K562 (cell line): Measurements from ENCODE around the gene ZSCAN26. TPM values are rescaled to one million over a fixed set of nuclear protein-coding genes. Genes with fewer than 3 reads are reported as not detected.

ENCODE experiments used
- ATF7 ChIP-seq: fragments of 450-650 bp; IDR thresholded peaks from 2 replicates; pipeline ENCODE4 v1.7.1; 2014; ENCODE audit warnings: mild to moderate bottlenecking, moderate library complexity
- BCL6 ChIP-seq: fragments of 250-450 bp; sonication (Bioruptor Pico); IDR thresholded peaks from 2 replicates; pipeline ENCODE4 v1.4.0; 2020
- BRF1 ChIP-seq: IDR thresholded peaks from 3 replicates; pipeline ENCODE4 v1.6.1; 2011; ENCODE audit warnings: borderline replicate concordance, mild to moderate bottlenecking; ENCODE audit not compliant: insufficient read length; ENCODE audit errors: extremely low read depth
- EGR1 ChIP-seq: fragments of 450-650 bp; conservative IDR thresholded peaks from 2 replicates; pipeline ENCODE4 v1.6.1; 2017; ENCODE audit warnings: mild to moderate bottlenecking
- GTF2F1 ChIP-seq: IDR thresholded peaks from 2 replicates; pipeline ENCODE4 v1.6.1; 2011; ENCODE audit warnings: low read depth, low read length, improper control_type of control experiment
- HNRNPLL ChIP-seq: fragments of 200-400 bp; formaldehyde crosslinking; IDR thresholded peaks from 2 replicates; pipeline ENCODE4 v1.6.1; 2017; ENCODE audit warnings: low read length, low read depth, mild to moderate bottlenecking; ENCODE audit not compliant: poor library complexity, severe bottlenecking
- IFI16 ChIP-seq: fragments of 250-450 bp; sonication (Bioruptor Pico); IDR thresholded peaks from 2 replicates; pipeline ENCODE4 v2.1.2; 2022; ENCODE audit warnings: mild to moderate bottlenecking, inconsistent platforms
- MYC ChIP-seq, 2 experiments: fragments of 250-450 bp in 1 of 2; sonication (Bioruptor Pico) in 1 of 2; IDR thresholded peaks; 2 replicates each; pipeline versions ENCODE4 v1.5.1 to v1.6.1; 2012 to 2021; ENCODE audit warnings: low read depth in 2 of 2, borderline replicate concordance in 1 of 2, improper control_type of control experiment in 1 of 2, low read length in 1 of 2, mild to moderate bottlenecking in 1 of 2, moderate library complexity in 1 of 2
- NCOA1 ChIP-seq: fragments of 450-650 bp; IDR thresholded peaks from 2 replicates; pipeline ENCODE4 v1.6.1; 2016; ENCODE audit warnings: low read depth
- TCF7 ChIP-seq: sonication (generic); IDR thresholded peaks from 2 replicates; pipeline ENCODE4 v1.6.1; 2016; ENCODE audit warnings: antibody characterized with exemption, borderline replicate concordance
- YBX1 ChIP-seq: fragments of 450-650 bp; IDR thresholded peaks from 2 replicates; pipeline ENCODE4 v1.7.1; 2016; ENCODE audit warnings: mild to moderate bottlenecking
- ZC3H11A ChIP-seq: IDR thresholded peaks from 2 replicates; pipeline ENCODE4 v1.6.1; 2012; ENCODE audit warnings: low read depth, low read length, improper control_type of control experiment
- ZFP30 ChIP-seq: fragments of 250-450 bp; sonication (Bioruptor Pico); IDR thresholded peaks from 2 replicates; pipeline ENCODE4 v1.8.0; 2022; ENCODE audit warnings: moderate library complexity, mild to moderate bottlenecking, inconsistent platforms, borderline replicate concordance
- ZFX ChIP-seq: sonication (generic); formaldehyde crosslinking; IDR thresholded peaks from 2 replicates; pipeline ENCODE4 v1.8.0; 2022; ENCODE audit warnings: mild to moderate bottlenecking, missing genetic modification reagents, moderate library complexity
- polyA plus RNA-seq, 8 experiments: library from polyadenylated mRNA; depleted of rRNA in 4 of 8; stranded (reverse) in 5 of 8; unstranded in 3 of 8; fragments of >200 nt; fragmentation: Nextera tagmentation in 2 of 8; fragmentation: Illumina TruSeq in 1 of 8; extraction: Ambion mirVana in 2 of 8; extraction: Trizol in 1 of 8; gene quantifications; 2 replicates each; pipeline versions ENCODE4 v1.2.1 to v1.2.3, GENCODE V29; 2011 to 2014; ENCODE audit warnings: inconsistent platforms in 1 of 8, missing spikeins in 1 of 8
- total RNA-seq, 7 experiments: library from RNA; depleted of rRNA in 6 of 7; stranded (reverse); fragments of >200 nt in 6 of 7; fragmentation: Illumina TruSeq in 2 of 7; extraction: Trizol in 2 of 7; gene quantifications; 2 replicates each; pipeline versions ENCODE4 v1.2.1 to v1.2.3, GENCODE V29; 2011 to 2021; ENCODE audit warnings: low replicate concordance in 1 of 7
- TF ChIP-seq, protein P1 (sequence below): fragments of 450-650 bp; conservative IDR thresholded peaks from 2 replicates; pipeline ENCODE4 v1.6.1; 2016; ENCODE audit warnings: missing genetic modification characterization, low read depth, mild to moderate bottlenecking, control low read depth, missing compliant biosample characterization
- TF ChIP-seq, protein P2 (sequence below): sonication (generic); formaldehyde crosslinking; IDR thresholded peaks from 2 replicates; pipeline ENCODE4 v1.8.0; 2022; ENCODE audit warnings: mild to moderate bottlenecking, missing genetic modification reagents
- TF ChIP-seq, protein P3 (sequence below): sonication (generic); formaldehyde crosslinking; IDR thresholded peaks from 2 replicates; pipeline ENCODE4 v1.8.0; 2023; ENCODE audit warnings: missing genetic modification reagents, mild to moderate bottlenecking, borderline replicate concordance
- TF ChIP-seq, protein P4 (sequence below): fragments of 250-450 bp; sonication (Bioruptor Pico); IDR thresholded peaks from 2 replicates; pipeline ENCODE4 v1.5.0; 2020; ENCODE audit warnings: mild to moderate bottlenecking

Gene ZSCAN26
- total and polyA plus RNA-seq, 9 of the 15 experiments (the other 6 are each of a cell fraction or from before 2014, with no cell fraction given): 5.9 to 14.2 (median 10.5) TPM

DNA sequence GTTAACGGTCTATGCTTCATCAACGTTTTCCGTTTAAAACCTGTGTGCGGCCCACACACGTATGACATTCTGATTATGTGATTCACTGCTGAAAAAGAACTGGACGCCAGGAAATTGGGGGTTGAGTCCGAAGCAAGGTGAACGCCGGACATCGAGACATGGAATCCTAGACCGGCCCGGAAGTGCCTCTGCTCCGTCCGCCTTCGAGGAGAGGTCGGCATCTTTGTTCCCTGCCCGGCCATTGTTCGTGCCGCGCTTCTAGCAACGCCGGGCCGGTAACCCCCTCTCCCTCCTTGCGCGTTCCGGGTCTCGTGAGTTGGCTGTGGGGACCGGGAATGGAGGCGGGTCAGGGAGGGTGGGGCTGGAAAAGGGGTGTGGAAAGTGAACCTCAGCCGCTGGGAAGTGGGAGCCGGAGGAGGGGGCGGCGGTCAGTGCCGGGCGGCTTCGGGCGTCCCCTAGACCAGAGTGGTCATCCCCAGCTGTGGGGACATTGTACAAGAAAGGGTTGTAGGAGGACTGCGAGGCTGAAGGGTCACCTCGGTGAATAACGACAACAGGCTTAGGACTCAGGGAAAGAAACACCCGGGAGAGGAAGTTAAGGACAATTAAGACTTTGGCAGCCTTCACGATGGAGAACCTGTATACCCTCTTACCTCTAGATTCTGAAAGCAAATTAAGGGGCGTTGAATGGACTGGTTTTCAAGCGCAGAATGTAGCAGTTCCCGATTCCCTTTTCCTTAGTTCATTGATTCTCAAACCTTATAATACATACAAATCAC, 41.7 kb upstream of the ZSCAN26 start, which contains the start of gene ZSCAN9 (continued):
- TF ChIP-seq, protein P1, sequence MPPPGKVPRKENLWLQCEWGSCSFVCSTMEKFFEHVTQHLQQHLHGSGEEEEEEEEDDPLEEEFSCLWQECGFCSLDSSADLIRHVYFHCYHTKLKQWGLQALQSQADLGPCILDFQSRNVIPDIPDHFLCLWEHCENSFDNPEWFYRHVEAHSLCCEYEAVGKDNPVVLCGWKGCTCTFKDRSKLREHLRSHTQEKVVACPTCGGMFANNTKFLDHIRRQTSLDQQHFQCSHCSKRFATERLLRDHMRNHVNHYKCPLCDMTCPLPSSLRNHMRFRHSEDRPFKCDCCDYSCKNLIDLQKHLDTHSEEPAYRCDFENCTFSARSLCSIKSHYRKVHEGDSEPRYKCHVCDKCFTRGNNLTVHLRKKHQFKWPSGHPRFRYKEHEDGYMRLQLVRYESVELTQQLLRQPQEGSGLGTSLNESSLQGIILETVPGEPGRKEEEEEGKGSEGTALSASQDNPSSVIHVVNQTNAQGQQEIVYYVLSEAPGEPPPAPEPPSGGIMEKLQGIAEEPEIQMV (tag): peak; percentile 89
- TF ChIP-seq, protein P2, sequence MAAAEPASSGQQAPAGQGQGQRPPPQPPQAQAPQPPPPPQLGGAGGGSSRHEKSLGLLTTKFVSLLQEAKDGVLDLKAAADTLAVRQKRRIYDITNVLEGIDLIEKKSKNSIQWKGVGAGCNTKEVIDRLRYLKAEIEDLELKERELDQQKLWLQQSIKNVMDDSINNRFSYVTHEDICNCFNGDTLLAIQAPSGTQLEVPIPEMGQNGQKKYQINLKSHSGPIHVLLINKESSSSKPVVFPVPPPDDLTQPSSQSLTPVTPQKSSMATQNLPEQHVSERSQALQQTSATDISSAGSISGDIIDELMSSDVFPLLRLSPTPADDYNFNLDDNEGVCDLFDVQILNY (CRISPR knock-in tag): 0 out of 2 replicates have a peak, but pooled peaks have one; percentile 77
- TF ChIP-seq NCOA1 (peak; percentile 97), MYC (IDR thresholded peaks at IDR 0.05; ENCODE audit: low read depth, low read length) (peak; percentile 89), MYC (CRISPR knock-in tag; IDR thresholded peaks at IDR 0.05; ENCODE audit: borderline replicate concordance, low read depth) (0 out of 2 replicates have a peak, but pooled peaks have one; percentile 29), BCL6 (CRISPR knock-in tag) (no peak), ZFX (CRISPR knock-in tag) (peak; percentile 81), GTF2F1 (peak; percentile 73; the same call in 1 of the 2 replicates), BRF1 (no peak), TCF7 (peak; percentile 91), IFI16 (CRISPR knock-in tag) (no peak), EGR1 (peak; percentile 72), HNRNPLL (no peak), ZFP30 (CRISPR knock-in tag) (no peak), YBX1 (no peak), ATF7 (peak; percentile 81), ZC3H11A (peak; percentile 93; the same call in 1 of the 2 replicates)
- TF ChIP-seq, protein P3, sequence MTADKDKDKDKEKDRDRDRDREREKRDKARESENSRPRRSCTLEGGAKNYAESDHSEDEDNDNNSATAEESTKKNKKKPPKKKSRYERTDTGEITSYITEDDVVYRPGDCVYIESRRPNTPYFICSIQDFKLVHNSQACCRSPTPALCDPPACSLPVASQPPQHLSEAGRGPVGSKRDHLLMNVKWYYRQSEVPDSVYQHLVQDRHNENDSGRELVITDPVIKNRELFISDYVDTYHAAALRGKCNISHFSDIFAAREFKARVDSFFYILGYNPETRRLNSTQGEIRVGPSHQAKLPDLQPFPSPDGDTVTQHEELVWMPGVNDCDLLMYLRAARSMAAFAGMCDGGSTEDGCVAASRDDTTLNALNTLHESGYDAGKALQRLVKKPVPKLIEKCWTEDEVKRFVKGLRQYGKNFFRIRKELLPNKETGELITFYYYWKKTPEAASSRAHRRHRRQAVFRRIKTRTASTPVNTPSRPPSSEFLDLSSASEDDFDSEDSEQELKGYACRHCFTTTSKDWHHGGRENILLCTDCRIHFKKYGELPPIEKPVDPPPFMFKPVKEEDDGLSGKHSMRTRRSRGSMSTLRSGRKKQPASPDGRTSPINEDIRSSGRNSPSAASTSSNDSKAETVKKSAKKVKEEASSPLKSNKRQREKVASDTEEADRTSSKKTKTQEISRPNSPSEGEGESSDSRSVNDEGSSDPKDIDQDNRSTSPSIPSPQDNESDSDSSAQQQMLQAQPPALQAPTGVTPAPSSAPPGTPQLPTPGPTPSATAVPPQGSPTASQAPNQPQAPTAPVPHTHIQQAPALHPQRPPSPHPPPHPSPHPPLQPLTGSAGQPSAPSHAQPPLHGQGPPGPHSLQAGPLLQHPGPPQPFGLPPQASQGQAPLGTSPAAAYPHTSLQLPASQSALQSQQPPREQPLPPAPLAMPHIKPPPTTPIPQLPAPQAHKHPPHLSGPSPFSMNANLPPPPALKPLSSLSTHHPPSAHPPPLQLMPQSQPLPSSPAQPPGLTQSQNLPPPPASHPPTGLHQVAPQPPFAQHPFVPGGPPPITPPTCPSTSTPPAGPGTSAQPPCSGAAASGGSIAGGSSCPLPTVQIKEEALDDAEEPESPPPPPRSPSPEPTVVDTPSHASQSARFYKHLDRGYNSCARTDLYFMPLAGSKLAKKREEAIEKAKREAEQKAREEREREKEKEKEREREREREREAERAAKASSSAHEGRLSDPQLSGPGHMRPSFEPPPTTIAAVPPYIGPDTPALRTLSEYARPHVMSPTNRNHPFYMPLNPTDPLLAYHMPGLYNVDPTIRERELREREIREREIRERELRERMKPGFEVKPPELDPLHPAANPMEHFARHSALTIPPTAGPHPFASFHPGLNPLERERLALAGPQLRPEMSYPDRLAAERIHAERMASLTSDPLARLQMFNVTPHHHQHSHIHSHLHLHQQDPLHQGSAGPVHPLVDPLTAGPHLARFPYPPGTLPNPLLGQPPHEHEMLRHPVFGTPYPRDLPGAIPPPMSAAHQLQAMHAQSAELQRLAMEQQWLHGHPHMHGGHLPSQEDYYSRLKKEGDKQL (CRISPR knock-in tag): no peak
- TF ChIP-seq, protein P4, sequence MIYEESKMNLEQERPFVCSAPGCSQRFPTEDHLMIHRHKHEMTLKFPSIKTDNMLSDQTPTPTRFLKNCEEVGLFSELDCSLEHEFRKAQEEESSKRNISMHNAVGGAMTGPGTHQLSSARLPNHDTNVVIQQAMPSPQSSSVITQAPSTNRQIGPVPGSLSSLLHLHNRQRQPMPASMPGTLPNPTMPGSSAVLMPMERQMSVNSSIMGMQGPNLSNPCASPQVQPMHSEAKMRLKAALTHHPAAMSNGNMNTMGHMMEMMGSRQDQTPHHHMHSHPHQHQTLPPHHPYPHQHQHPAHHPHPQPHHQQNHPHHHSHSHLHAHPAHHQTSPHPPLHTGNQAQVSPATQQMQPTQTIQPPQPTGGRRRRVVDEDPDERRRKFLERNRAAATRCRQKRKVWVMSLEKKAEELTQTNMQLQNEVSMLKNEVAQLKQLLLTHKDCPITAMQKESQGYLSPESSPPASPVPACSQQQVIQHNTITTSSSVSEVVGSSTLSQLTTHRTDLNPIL (CRISPR knock-in tag): no peak
